Fibroblast of mammary gland (primary cell): ENCODE results near the gene NR2E1.

Experiments used
- DNase-seq: peaks from one replicate; pipeline ENCODE4 v3.0.0-alpha.2; 2010; ENCODE audit warnings: low read depth
- H3K4me3 ChIP-seq: 2 replicates; pipeline ENCODE4 v1.5.1; 2011; ENCODE audit warnings: low read depth, mild to moderate bottlenecking, low read length, moderate library complexity; ENCODE audit not compliant: control insufficient read depth
- CTCF ChIP-seq: conservative IDR thresholded peaks from 2 replicates; pipeline ENCODE4 v1.5.1; 2011; ENCODE audit warnings: low read depth, low read length, inconsistent platforms; ENCODE audit not compliant: control insufficient read depth, insufficient read depth

Gene NR2E1

GRCh38 chr6:108156180-108156937, 9.5 kb upstream of the NR2E1 start:
- no peak for TF ChIP-seq CTCF
- DNase-seq: no peak
- no peak overlapping the region for H3K4me3 ChIP-seq

- DNase-seq: no peak
- no peak for TF ChIP-seq CTCF
- H3K4me3 ChIP-seq: no peak overlapping the region
Observed at GRCh38 chr6:108156938-108157233, 8.9 kb upstream of the NR2E1 start.

- H3K4me3 ChIP-seq: no peak overlapping the region
- TF ChIP-seq CTCF: no peak
- no peak for DNase-seq
Observed at GRCh38 chr6:108157234-108157980, 8.4 kb upstream of the NR2E1 start.

- no peak for TF ChIP-seq CTCF
- no peak overlapping the region for H3K4me3 ChIP-seq
- DNase-seq: no peak
Observed at GRCh38 chr6:108157981-108158525, 7.8 kb upstream of the NR2E1 start.

- no peak for TF ChIP-seq CTCF
- no peak overlapping the region for H3K4me3 ChIP-seq
- DNase-seq: no peak
Observed at GRCh38 chr6:108159981-108160380, 5.8 kb upstream of the NR2E1 start.

GRCh38 chr6:108161724-108162282, 4.0 kb upstream of the NR2E1 start:
- DNase-seq: no peak
- no peak for TF ChIP-seq CTCF
- H3K4me3 ChIP-seq: no peak overlapping the region
